ENCODE measurements around the gene PMVK.

PMVK gene

GRCh38 chr1:154934358-154934948 lies 2.1 kb downstream of the PMVK start:
- DNase-seq = no peak
- no peak for TF ChIP-seq CTCF (IDR thresholded peaks at IDR 0.05)
- intact Hi-C loops (cut with DNase I; ENCODE audit: low total_unique reads) = no loop called here
- no peak overlapping the region for H3K27ac ChIP-seq
- peaks cover 0 to 25% (median 21%) of the 10 kb centered on the region in 4 donors for H3K4me1 ChIP-seq
- H3K27me3 ChIP-seq = no peaks in the 10 kb centered on the region
- no peaks in the 10 kb centered on the region for H3K9me3 ChIP-seq
- peaks cover 0 to 22% (median 12%) of the 10 kb centered on the region in 3 donors for H3K36me3 ChIP-seq
- H3K4me3 ChIP-seq = no peak overlapping the region

GRCh38 chr1:154931940-154932487 lies 4.5 kb downstream of the PMVK start:
- H3K4me3 ChIP-seq = no peak overlapping the region
- no peak overlapping the region for H3K27ac ChIP-seq
- peaks cover 8 to 46% (median 28%) of the 10 kb centered on the region in 3 donors for H3K36me3 ChIP-seq
- peaks cover 0 to 12% (median 10%) of the 10 kb centered on the region in 4 donors for H3K4me1 ChIP-seq
- intact Hi-C loops (cut with DNase I; ENCODE audit: low total_unique reads) = no loop called here
- no peaks in the 10 kb centered on the region for H3K9me3 ChIP-seq
- H3K27me3 ChIP-seq = no peaks in the 10 kb centered on the region
- no peak for TF ChIP-seq CTCF (IDR thresholded peaks at IDR 0.05)
- no peak for DNase-seq

DNA sequence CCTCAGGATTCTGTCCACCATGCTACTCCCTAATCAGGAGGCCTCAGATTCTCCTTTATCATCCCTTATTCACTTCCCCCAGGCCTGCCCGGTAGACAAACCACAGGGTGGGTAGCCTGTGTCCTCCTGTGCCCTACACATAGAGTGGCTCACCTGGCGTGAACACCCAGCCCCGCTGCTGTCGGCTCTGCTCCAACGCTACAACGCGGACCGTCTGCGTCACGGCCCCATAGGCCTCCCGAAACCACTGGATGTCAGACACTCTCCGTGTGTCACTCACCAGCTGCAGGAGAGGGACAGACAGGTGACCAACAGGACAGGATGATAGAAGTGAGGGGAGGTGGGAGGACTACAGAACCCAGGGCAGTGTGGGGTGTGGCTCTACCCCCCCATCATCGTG lies 10.3 kb downstream of the PMVK start:
- H3K36me3 ChIP-seq = peaks cover 38 to 96% (median 74%) of the 10 kb centered on the region in 3 donors
- H3K4me1 ChIP-seq = no peaks in the 10 kb centered on the region
- H3K27ac ChIP-seq = no peak overlapping the region
- TF ChIP-seq CTCF (IDR thresholded peaks at IDR 0.05) = no peak
- H3K9me3 ChIP-seq = no peaks in the 10 kb centered on the region
- H3K27me3 ChIP-seq = no peaks in the 10 kb centered on the region
- intact Hi-C loops (cut with DNase I; ENCODE audit: low total_unique reads) = no loop called here
- DNase-seq = no peak
- no peak overlapping the region for H3K4me3 ChIP-seq

DNA sequence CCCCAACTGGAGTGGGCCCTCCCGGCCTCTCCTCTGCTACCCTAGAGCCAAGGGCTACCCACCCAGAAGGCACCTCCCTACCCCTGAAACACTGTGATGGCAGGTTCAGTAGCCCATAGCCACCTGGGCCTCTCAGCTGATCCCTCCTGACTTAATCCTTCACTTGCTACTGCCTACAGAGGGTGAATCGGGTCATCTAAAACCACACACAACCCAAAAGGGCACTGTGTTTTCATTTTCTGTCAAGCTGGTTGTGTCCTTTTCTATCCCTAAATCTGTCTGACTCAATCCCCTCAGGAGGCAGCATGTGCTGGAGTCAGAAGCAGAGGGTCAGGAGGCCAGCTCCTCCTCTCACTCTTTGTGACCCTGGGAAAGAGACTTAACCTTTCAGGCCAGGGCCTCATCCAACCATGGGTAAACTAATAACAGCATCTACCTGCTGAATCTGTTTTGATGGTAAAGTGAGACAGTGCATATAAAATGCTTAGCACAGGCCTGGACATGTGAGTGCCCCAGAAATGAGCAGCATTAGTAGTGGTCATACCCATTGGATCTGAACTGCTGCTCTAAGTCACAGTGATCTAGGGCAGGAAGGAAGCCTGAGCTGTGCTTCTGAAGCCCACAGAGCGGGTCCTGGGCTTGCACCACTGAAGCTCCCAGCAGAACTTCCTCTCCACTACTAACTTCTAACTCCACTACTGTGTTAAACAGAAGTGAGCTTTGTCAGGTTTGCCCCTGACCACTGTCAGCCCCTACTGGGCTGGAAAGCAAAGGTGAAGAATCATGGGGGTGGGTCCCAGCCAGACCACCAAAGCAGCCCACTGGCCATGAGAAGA lies 11.0 kb downstream of the PMVK start:
- intact Hi-C loops (cut with DNase I; ENCODE audit: low total_unique reads) = no loop called here
- Histone ChIP-seq H3K36me3 (peaks cover 44 to 96% (median 69%) of the 10 kb centered on the region in 3 donors), H3K27ac (no peak overlapping the region), H3K4me3 (no peak overlapping the region), H3K9me3 (no peaks in the 10 kb centered on the region), H3K4me1 (no peaks in the 10 kb centered on the region), H3K27me3 (no peaks in the 10 kb centered on the region)
- DNase-seq = no peak
- no peak for TF ChIP-seq CTCF (IDR thresholded peaks at IDR 0.05)

DNA sequence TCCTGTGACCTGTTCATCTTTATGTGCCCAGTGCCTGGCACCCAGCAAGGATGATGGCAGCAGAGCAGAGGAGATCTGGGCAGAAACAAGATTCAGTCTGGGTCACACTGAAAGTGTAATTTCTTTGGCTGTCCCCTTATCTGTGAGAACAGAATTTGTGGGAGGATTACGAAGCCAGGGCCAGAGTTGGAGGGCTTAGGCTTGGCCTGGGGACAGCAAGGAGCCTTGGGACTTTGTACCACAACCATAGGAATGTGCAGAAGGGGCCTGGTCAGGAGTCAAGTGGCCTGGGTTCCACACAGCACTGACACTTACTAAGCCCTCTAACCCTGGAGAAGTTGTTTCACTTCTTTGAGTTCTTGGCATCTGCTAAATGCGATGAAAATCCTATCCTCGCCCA lies 12.8 kb downstream of the PMVK start:
- intact Hi-C loops (cut with DNase I; ENCODE audit: low total_unique reads) = no loop called here
- Histone ChIP-seq H3K36me3 (peaks cover 44 to 92% (median 59%) of the 10 kb centered on the region in 3 donors), H3K27ac (no peak overlapping the region), H3K4me1 (no peaks in the 10 kb centered on the region), H3K4me3 (no peak overlapping the region), H3K27me3 (no peaks in the 10 kb centered on the region), H3K9me3 (no peaks in the 10 kb centered on the region)
- no peak for TF ChIP-seq CTCF (IDR thresholded peaks at IDR 0.05)
- no peak for DNase-seq

All from tibial artery (tissue), 4 donors.